Measurements from ENCODE around the gene RABGEF1. TPM values are rescaled to one million over a fixed set of nuclear protein-coding genes. Genes with fewer than 3 reads are reported as not detected.
"Not testable (repeated sequence)": the region's sequence is repeated elsewhere in the genome, so short reads cannot be mapped to it uniquely, and the experiment has no call there.

RABGEF1 gene
- polyA plus RNA-seq, 3 donors: 9.5 to 26.2 (median 14.1) TPM

- H3K27ac ChIP-seq (ENCODE audit: low read depth, low read length): no peak overlapping the region
Measured at GRCh38 chr7:66756889-66757288, 16.4 kb downstream of the RABGEF1 start.

- no peak overlapping the region for H3K27ac ChIP-seq (ENCODE audit: low read depth, low read length)
- WGBS, 3 donors: 66 to 74% (median 73%) methylated on average over 6 of the region's 6 CpGs
Measured at GRCh38 chr7:66757939-66758338, 17.4 kb downstream of the RABGEF1 start.

- 57 to 91% (median 66%) methylated on average over 9 of the region's 9 CpGs for WGBS, 3 donors
- H3K27ac ChIP-seq (ENCODE audit: low read depth, low read length): no peak overlapping the region
Measured at GRCh38 chr7:66758950-66759628, 18.6 kb downstream of the RABGEF1 start.

DNA sequence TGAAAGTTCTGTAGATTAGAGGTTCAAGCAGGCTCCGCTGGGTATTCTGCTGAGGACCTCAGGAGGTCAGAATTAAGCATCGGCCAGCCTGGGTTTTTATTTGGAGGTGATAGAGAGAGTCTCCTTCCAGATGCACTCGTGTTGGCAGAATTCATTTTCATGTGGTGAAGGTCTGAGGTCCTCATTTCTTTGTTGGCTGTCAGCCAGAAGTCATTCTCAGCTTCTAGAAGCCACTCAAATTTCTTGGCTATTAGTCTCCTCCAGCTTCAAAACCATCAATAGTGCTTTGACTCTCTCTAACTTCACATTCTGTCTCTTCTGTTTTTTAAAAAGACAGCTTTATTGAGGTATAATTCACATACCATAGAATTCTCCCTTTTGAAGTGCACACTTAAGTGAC, 22.6 kb downstream of the RABGEF1 start:
- H3K27ac ChIP-seq (ENCODE audit: low read depth, low read length): not testable (repeated sequence)
- WGBS, 3 donors: 85 to 87% (median 87%) methylated on average over 3 of the region's 3 CpGs

- H3K27ac ChIP-seq (ENCODE audit: low read depth, low read length): not testable (repeated sequence)
- WGBS, 3 donors: 75 to 87% (median 79%) methylated on average over 3 of the region's 3 CpGs
Measured at GRCh38 chr7:66763633-66764355, 23.3 kb downstream of the RABGEF1 start.

DNA sequence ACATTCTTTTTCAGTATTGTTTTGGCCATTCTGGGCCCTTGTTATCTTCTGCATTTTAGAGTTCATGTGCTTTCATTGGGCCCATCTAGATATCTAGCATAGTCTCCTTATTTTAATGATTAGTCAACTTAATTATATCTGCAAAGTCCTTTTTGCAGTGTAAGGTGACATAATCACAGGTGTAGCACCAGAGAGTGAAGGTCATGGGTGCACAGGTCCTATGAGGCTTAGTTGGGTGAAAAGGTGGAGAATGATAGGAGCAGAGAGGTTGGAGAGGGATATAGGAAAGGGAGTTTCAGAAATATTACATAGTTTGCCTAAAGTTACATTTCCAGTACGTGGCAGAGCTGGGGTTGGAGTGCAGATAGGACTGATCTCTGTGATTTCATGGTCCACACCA, 24.4 kb downstream of the RABGEF1 start:
- H3K27ac ChIP-seq (ENCODE audit: low read depth, low read length): not testable (repeated sequence)
- WGBS, 3 donors: 88% methylated on average over 1 of the region's 1 CpG; no CpG with 5 or more reads in 2 of the 3 donors

DNA sequence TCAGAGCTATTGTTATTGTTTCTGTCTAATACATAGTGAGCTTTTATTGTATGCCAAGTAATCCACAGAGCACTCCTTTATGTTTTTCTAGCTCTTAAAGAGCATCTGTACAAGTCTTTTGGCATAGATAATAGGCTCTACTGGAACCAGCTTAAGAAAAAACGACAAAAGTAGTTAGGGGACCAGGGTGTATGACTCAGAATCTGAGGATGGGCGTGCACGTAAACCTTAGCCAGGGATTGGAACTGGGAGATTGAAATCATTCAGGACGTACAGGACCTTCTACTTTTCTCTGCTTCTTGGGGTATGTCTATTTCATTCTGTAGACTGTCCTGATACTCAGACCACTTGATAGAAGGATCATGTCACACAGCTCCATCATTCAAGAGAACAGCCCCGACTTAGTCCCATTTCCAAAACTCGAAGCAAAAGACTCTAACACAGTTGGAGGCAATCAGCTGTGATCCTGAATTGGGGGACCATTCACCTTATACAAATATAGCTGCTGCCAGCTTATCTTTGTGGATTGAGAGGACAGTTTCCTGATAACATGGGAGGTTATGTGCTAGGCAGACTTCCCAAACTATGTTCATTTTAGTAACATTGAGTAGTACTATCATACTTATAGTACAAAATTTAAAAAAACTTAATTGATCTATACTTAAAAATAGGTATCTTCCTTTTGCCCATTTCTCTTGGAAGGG, 24.9 kb downstream of the RABGEF1 start:
- WGBS, 3 donors: 30 to 81% (median 65%) methylated on average over 5 to 6 of the region's 6 CpGs

GRCh38 chr7:66766041-66766440, 25.5 kb downstream of the RABGEF1 start:
- H3K27ac ChIP-seq (ENCODE audit: low read depth, low read length): no peak overlapping the region
- 81 to 96% (median 91%) methylated on average over 5 of the region's 5 CpGs for WGBS, 3 donors

More for the DNA sequence above, 24.9 kb downstream of the RABGEF1 start:
- H3K27ac ChIP-seq (ENCODE audit: low read depth, low read length): not testable (repeated sequence)

DNA sequence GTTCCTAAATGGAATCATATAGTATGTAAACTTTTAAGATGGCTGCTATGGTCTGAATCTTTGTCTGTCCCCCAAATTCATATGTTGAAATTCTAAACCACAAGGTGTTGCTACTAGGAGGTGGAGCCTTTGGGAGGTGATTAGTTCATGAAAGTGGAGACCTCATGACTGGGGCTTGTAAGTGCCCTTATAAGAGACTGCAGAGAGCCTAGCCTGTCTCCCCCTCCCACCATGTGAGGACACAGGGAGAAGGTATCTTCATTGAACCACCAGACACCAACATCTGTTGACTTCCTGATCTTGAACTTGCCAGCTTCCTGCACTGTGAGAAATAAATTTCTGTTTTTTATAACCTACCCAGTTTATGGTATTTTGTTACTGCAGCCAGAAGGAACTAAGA, 27.0 kb downstream of the RABGEF1 start:
- H3K27ac ChIP-seq (ENCODE audit: low read depth, low read length): not testable (repeated sequence)

GRCh38 chr7:66768865-66769832, 28.6 kb downstream of the RABGEF1 start:
- no peak overlapping the region for H3K27ac ChIP-seq (ENCODE audit: low read depth, low read length)
- 55 to 74% (median 58%) methylated on average over 4 to 5 of the region's 5 CpGs for WGBS, 3 donors

DNA sequence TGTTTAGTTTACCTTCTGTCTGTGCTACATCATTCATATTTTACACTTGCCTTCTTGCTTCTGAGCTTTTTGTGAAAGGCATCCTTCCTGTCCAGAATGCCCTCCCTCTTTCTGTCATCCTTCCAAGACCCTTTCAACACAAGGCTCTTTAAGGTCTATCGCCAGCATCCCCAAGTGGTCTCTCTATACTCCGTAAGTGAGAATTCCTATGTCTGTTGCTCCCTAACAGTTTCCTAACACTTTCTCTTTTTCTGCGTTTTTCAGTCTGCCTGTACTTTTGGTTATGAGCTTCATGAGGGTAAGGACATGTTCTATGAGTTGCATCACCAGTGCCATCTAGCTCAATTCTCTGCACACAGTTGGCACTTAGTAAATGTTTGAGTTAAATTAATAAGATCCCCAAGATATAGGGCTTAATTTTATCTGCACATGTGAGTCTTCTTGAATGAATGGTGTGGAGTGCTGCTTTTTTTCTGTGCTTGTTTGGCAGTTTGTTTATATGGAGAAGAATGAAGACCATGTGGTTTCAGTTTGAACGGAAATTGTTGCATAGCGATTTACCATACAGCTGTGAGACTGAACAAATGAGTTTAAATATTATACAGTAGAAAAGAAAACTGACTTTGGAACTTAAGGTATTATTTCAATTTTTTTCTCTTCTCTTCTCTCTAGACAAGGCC, 29.4 kb downstream of the RABGEF1 start:
- no peak overlapping the region for H3K27ac ChIP-seq (ENCODE audit: low read depth, low read length)

GRCh38 chr7:66771795-66772194, 31.3 kb downstream of the RABGEF1 start:
- no peak overlapping the region for H3K27ac ChIP-seq (ENCODE audit: low read depth, low read length)

More for the DNA sequence above, 29.4 kb downstream of the RABGEF1 start:
- WGBS, 3 donors: 65 to 78% (median 74%) methylated on average over 5 of the region's 5 CpGs

GRCh38 chr7:66773744-66774143, 33.2 kb downstream of the RABGEF1 start:
- 40 to 99% (median 97%) methylated on average over 4 of the region's 4 CpGs for WGBS, 3 donors
- H3K27ac ChIP-seq (ENCODE audit: low read depth, low read length): not testable (repeated sequence)

More at GRCh38 chr7:66771795-66772194, 31.3 kb downstream of the RABGEF1 start:
- 89 to 90% (median 89%) methylated on average over 9 of the region's 9 CpGs for WGBS, 3 donors

GRCh38 chr7:66776383-66776782, 35.9 kb downstream of the RABGEF1 start:
- WGBS, 3 donors: 75 to 98% (median 97%) methylated on average over 5 of the region's 5 CpGs
- not testable (repeated sequence) for H3K27ac ChIP-seq (ENCODE audit: low read depth, low read length)

DNA sequence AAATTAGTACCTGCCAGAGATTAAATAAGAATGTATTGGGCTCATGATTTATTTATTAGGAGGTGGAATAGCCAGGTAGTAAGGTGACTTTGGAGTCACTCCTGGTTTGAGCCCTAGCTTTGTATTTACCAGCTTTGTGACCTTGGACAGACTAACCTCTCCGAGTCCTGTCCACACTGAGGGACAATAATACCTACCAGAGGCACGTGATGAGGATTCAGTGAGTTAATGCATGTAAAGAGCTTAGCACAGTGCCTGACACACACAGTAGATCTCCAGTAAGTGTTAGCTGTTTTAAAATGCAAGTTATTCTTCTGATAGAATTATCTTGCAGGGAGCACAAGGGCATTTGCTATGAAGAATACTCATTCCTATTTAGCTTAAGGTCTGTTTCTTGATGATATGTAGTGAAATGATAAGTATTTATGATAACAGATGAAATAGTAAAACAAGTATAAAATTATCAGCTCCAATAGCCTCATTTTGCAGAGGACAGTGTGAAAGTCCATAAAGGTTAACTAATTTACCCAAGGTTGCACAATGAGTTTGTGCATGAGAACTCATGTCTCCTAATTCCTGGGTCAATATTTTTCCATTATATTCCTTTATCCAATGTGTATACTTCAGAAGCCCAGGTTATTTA, 36.4 kb downstream of the RABGEF1 start:
- H3K27ac ChIP-seq (ENCODE audit: low read depth, low read length): no peak overlapping the region
- WGBS, 3 donors: 61 to 93% (median 92%) methylated on average over 2 of the region's 2 CpGs

GRCh38 chr7:66778201-66778600, 37.7 kb downstream of the RABGEF1 start:
- no peak overlapping the region for H3K27ac ChIP-seq (ENCODE audit: low read depth, low read length)
- 82 to 90% (median 86%) methylated on average over 4 of the region's 4 CpGs for WGBS, 3 donors

DNA sequence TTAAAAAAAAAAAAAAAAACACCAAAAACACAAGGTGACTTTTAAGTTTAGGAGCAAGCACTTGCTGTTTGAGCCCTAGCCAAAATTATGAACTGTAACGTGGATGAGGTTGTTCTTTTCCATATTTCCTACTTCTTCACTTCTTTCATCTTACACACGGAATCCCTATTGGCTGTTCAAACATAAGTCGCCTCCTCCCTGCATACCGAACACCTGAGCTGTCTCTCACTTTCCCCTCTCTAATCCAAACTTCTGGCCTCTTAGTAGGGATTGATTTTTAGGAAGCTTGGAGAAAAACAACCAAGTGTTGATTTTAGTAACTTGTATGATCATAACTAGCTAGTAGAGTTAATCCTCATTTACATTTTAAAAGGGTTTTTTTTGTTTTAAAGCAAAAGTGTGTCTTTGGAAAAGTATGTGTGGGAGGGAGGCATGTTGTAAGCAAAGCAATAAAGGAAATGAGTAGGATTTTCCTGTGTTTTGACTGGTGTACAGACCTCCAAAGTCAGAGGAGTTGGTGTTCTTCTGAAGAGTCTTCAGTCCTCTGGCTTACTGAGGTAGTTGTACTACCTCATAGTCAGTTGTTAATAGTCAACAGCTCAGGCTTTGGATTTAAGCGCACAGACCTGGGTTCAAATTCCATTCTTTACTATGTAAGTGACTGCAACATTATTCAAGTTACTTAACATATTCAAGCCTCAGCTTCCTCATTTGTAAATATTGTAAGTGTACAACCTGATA, 39.3 kb downstream of the RABGEF1 start:
- H3K27ac ChIP-seq (ENCODE audit: low read depth, low read length): no peak overlapping the region
- WGBS, 3 donors: 81 to 86% (median 84%) methylated on average over 5 of the region's 5 CpGs
